NCI-H128 (cell line): Measurements from ENCODE around the gene GPC2.
"Not testable (repeated sequence)": the region's sequence is repeated elsewhere in the genome, so short reads cannot be mapped to it uniquely, and the experiment has no call there.

Source experiments
- DNase-seq: peaks from one replicate; lab custom pipeline; 2025; ENCODE audit not compliant: unreplicated experiment; lab: John Stamatoyannopoulos, UW

GPC2 gene

DNA sequence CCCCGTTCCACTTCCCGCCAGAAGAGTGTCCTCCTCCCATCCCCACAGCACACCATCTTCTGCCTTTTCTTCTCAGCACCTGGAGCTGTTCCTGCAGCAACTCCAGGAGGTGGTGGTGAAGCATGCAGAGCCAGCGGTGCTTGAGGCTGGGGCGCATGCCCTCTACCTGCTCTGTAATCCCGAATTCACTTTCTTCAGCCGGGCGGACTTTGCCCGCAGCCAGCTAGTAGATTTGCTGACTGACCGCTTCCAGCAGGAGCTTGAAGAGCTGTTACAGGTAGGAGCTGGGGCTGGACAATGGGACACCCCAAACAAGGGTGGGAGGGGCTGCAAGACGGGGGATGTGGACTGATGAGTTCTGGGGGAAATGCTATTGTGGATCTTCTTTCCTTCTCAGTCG lies 23.5 kb upstream of the GPC2 start:
- DNase-seq, result no peak

DNA sequence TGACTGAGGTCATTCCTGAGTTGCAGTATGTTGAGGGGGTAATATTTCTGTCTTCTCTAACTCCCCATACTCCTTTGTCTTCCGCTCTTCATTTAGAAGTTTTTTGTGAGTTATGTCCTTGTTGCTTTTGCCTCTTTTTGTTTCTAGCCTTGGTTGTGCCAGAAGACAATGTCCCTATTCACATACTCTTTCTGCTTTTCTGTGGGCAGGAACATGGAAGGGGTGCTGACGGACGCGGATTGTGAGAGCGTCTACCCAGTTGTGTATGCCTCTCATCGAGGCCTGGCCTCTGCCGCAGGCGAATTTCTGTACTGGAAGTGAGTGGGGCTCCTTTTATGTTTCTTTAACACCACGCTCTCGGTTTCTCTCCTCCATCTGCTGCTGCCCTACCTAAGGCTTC lies 21.1 kb upstream of the GPC2 start:
- no peak for DNase-seq

- DNase-seq, result not testable (repeated sequence)
These were observed 18.7 kb upstream of the GPC2 start for GRCh38 chr7:100195901-100196322.

GRCh38 chr7:100195222-100195621 lies 18.0 kb upstream of the GPC2 start:
- no peak for DNase-seq

DNA sequence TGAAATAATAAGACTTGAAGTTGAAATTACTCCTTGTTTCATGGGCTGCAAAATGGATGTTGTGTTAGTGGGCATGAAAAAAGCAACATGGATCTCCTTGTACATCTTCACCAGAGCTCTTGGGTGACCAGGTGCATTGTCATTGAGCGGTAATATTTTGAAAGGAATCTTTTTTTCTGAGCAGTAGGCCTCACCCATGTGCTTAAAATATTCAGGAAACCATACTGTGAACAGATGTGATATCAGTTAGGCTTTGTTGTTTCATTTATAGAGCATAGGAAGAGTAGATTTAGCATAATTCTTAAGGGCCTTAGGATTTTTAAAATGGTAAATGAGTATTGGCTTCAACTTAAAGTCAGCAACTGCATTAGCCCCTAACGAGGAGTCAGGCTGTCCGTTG lies 15.8 kb upstream of the GPC2 start:
- no peak for DNase-seq

DNA sequence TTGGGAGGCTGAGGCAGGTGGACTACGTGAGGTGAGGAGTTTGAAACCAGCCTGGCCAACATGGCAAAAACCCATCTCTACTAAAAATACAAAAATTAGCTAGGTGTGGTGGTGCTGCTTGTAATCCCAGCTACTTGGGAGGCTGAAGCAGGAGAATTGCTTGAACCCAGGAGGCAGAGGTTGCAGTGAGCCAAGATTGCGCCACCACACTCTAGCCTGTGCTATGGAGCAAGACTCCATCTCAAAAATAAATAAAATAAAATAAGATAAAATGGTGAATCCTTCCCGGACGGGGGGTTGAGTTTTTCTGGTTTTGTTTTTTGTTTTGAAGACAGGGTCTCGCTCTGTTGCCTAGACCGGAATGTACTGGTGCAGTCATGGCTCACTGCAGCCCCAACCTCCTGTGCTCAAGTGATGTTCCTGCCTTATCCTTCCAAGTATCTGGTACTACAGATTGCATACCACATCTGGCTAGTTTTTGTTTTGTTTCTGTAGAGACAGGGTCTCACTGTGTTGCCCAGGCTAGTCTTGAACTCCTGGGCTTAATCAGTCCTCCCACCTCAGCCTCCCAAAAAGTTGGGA lies 15.2 kb upstream of the GPC2 start:
- DNase-seq, result not testable (repeated sequence)

DNA sequence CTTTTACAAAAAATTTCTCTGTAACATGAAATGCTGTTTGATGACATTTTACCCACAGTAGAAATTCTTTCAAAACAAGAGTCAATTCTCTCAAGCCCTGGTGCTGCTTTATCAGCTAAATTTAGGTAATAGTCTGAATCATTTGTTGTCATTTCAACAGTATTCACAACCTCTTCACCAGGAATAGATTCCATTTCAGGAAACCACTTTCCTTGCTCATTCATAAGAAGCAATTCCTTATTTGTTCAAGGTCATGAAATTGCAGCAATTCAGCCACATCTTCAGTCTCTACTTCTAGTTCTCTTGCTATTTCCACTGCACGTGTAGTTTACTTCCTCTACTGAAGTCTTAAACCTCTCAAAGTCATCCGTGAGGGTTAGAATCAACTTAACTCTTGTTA lies 14.6 kb upstream of the GPC2 start:
- no peak for DNase-seq

- no peak for DNase-seq
These were observed 13.0 kb upstream of the GPC2 start for GRCh38 chr7:100190048-100190711.

DNA sequence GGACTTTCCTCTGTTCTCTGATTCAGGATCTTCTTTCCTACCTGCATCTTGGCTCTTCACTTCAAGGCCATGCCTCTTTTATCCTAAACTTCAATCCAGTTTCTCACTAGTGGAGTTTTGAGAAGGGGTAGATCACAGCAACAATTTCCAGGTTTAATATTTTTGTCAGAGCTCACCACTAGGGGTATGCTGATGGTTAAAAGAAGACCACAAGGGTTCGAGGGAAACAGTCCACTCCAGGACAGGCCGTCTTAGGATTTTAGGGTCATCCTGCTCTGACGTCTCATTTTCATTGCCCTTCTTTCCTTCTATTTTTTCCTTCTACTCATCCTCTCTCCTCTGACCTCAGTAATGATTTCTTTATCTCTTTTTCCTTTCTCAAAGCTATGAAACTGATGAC lies 11.9 kb upstream of the GPC2 start:
- DNase-seq, result no peak

- DNase-seq, result no peak
These were observed 8.5 kb upstream of the GPC2 start for GRCh38 chr7:100185726-100186125.

GRCh38 chr7:100183090-100183489 lies 5.9 kb upstream of the GPC2 start:
- not testable (repeated sequence) for DNase-seq

GRCh38 chr7:100182616-100183015 lies 5.4 kb upstream of the GPC2 start:
- DNase-seq, result not testable (repeated sequence)

- not testable (repeated sequence) for DNase-seq
These were observed 2.9 kb upstream of the GPC2 start for GRCh38 chr7:100180084-100180483.

DNA sequence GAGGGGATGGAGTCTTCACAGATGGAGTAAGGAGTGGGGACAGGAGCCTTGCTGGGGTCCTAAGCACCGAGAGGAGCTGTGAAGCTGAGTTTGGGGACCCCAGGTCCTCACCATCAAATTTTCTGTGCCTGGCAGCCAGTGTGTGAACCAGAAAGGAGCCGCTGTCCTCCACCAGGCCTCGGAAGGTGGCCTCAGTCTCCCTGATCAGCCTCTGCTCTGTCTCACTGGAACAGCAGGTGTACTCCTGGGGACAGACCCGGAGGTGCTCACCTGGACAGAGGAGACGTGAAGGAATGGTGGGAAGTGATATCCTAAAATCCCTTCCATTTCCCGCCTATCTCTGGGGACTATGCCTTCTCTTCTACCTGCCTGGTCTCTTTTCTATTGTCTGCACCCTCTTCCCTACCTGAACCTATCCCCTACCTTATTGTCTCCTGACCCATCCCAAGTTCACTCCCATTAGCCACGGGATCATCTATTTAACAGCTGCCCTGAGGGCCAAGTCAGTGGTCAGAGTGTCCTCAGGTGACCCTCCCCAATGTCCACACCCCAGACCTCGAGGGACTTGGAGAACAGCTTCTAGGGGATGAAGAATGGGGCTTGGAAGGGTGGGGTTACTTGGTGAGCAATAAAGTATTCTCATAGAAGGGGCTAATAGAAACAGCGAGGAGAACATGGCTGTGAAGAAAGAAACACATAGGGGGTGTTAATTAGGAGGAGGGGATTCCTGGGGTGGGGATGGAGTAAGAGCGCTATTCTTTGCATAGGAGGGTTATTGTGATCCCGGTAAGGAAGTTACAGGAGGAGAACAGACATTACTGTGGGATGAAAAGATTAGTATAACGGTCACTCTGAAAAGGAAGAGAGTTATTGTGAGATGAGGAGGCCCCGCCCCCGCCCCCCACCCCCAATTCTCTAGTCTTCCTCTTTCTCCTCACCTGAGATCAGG lies 811 bp downstream of the GPC2 start:
- no peak for DNase-seq

- DNase-seq, result no peak
These were observed 1.8 kb downstream of the GPC2 start for GRCh38 chr7:100175296-100175935.

- DNase-seq, result no peak
These were observed 2.6 kb downstream of the GPC2 start for GRCh38 chr7:100174582-100174981.

GRCh38 chr7:100173806-100174495 lies 3.2 kb downstream of the GPC2 start:
- no peak for DNase-seq

DNA sequence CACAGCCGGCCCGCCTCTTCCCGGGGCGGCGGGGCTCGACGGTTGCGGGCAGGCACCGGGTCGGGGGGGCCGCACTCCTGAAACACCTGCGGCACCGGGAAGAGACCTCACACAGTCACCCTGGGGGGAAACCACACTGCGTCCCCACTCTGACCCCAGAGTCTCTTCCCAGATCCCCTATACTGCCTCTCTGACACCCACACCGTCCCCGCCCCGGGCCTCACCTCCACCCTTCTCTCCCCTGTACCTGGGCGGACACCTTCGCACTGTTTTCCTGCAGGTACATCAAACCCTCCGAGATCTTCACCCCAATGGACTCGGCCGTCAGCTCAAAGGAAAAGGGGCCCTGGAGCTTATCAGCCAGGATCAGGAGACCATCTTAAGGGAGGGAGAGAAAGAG lies 5.3 kb downstream of the GPC2 start:
- DNase-seq, result no peak

GRCh38 chr7:100171087-100171681 lies 6.0 kb downstream of the GPC2 start:
- DNase-seq, result no peak

GRCh38 chr7:100170101-100170897 lies 6.9 kb downstream of the GPC2 start:
- DNase-seq, result no peak
